Measurements from ENCODE around the gene MYO18B. TPM values are rescaled to one million over a fixed set of nuclear protein-coding genes. Genes with fewer than 3 reads are reported as not detected.

MYO18B gene
- total RNA-seq, 2 experiments from 2014 or later, result 1.6 to 1.8 TPM

DNA sequence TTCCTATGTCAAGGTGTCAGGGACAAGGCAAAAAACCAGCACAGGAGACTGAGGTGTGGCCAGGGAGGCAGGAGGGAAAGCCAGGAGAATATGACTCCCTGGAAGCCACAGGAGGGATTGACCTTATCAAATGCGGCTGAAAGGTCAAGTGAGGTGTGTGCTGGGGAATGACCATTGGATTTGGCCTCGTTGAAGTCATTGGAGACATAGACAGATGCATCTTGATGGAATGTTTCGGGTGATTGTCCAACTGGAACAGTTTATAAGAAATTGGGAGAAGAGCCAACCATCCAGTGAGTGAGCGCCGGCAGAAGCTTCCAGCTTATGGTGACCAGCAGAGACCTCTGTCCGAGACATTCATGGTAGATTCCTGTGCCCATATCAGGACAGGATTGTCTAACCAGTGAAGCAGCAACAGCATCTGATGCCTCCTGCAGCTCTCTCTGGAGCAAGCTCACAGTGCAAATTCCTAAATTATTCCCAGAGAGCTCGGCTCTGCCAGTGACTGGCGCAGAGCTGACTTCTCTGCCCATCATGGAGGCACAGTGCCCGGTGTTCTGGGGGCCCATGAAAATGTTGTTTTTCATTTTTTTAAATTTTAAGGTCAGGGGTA lies 95.4 kb downstream of the MYO18B start:
- DNase-seq, result no peak
- H3K9me3 Mint-ChIP-seq, result no peaks in the 10 kb centered on the region

DNA sequence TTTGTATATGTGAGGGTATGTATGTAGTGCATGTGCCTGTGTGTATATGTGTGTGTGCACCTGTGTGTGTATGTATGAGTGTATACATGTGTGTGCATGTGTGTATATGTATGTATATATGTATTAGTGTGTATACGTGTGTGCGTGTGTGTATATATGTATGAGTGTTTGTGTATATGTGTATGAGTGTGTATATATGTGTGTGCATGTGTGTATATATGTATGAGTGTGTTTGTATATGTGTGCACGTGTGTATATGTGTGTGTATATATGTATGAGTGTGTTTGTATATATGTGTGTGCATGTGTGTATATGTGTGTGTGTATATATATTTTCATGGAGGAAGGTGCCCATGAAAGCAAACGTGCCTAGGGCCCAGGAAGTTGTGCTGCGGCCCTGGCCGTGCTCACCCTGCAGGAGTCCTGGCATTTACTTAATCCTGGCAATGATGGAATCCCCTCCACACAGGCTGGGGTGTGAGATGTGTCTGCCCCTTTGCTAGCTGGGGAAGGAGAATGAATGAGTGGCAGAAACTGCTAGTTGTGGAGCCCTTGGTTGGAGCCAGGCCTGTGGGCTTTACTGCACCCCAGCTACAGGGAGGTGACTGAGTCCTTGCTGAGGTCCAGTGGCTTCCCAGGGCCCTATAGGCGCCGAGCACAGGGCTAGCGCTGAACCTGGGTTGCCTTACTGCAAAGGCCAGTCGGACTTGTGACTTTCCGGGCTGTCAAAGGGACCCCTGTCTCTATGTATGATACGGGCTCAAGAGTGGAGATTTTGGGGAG lies 97.2 kb downstream of the MYO18B start:
- intact Hi-C loops (cut with micrococcal nuclease), result no loop called here
- DNase-seq (no peak), ATAC-seq (no peak)
- Mint-ChIP-seq H3K4me1 (ENCODE audit: low read depth) (no peaks in the 10 kb centered on the region), H3K9me3 (no peaks in the 10 kb centered on the region), H3K27ac (no peak overlapping the region), H3K36me3 (ENCODE audit: low read depth) (no peaks in the 10 kb centered on the region), H3K4me3 (no peak overlapping the region), H3K27me3 (peaks cover 2% of the 10 kb centered on the region)
- CTCF ChIA-PET, result no interaction called here
- POLR2A ChIA-PET, result no interaction called here
- TF ChIP-seq, protein P1, sequence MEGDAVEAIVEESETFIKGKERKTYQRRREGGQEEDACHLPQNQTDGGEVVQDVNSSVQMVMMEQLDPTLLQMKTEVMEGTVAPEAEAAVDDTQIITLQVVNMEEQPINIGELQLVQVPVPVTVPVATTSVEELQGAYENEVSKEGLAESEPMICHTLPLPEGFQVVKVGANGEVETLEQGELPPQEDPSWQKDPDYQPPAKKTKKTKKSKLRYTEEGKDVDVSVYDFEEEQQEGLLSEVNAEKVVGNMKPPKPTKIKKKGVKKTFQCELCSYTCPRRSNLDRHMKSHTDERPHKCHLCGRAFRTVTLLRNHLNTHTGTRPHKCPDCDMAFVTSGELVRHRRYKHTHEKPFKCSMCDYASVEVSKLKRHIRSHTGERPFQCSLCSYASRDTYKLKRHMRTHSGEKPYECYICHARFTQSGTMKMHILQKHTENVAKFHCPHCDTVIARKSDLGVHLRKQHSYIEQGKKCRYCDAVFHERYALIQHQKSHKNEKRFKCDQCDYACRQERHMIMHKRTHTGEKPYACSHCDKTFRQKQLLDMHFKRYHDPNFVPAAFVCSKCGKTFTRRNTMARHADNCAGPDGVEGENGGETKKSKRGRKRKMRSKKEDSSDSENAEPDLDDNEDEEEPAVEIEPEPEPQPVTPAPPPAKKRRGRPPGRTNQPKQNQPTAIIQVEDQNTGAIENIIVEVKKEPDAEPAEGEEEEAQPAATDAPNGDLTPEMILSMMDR (IDR thresholded peaks at IDR 0.05), result no peak

More for the DNA sequence above, 95.4 kb downstream of the MYO18B start:
- H3K4me3 Mint-ChIP-seq, result no peak overlapping the region
- ChIA-PET POLR2A (no interaction called here), CTCF (no interaction called here)
- ATAC-seq, result no peak
- peaks cover 2% of the 10 kb centered on the region for H3K27me3 Mint-ChIP-seq
- H3K4me1 Mint-ChIP-seq (ENCODE audit: low read depth), result no peaks in the 10 kb centered on the region
- intact Hi-C loops (cut with micrococcal nuclease), result no loop called here
- H3K36me3 Mint-ChIP-seq (ENCODE audit: low read depth), result no peaks in the 10 kb centered on the region
- H3K27ac Mint-ChIP-seq, result no peak overlapping the region
- TF ChIP-seq, protein P1 (IDR thresholded peaks at IDR 0.05), result no peak

DNA sequence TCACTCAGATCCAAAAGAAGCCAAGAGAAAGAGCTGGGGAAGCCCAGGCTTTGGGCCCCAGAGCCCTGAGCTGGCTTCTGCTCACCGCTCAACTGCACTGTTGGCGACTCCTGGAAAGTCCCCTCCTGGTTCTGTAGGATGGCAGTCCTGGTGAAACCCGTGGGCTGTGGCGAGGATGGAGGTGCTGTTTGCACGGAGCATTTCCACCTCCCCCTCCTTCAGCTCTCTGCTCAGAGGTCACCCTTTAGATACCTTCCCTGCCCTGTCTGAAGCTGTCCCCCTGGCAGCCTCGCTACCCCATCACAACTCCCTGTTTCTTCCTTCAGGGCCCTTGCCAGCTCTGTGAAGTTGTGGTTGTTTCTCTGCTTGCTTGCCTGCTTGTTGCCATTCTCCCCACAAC lies 97.8 kb downstream of the MYO18B start:
- Mint-ChIP-seq H3K9me3 (no peaks in the 10 kb centered on the region), H3K4me1 (ENCODE audit: low read depth) (no peaks in the 10 kb centered on the region), H3K36me3 (ENCODE audit: low read depth) (no peaks in the 10 kb centered on the region), H3K4me3 (no peak overlapping the region), H3K27ac (no peak overlapping the region), H3K27me3 (peaks cover 2% of the 10 kb centered on the region)
- DNase-seq (no peak), ATAC-seq (no peak)
- ChIA-PET CTCF (no interaction called here), POLR2A (interaction anchor here (1.1 kb wide), 1 partner anchor 11 kb away, joined by 3 read pairs; no protein-coding TSS in a partner anchor)
- TF ChIP-seq, protein P1 (IDR thresholded peaks at IDR 0.05), result no peak
- intact Hi-C loops (cut with micrococcal nuclease), result no loop called here

DNA sequence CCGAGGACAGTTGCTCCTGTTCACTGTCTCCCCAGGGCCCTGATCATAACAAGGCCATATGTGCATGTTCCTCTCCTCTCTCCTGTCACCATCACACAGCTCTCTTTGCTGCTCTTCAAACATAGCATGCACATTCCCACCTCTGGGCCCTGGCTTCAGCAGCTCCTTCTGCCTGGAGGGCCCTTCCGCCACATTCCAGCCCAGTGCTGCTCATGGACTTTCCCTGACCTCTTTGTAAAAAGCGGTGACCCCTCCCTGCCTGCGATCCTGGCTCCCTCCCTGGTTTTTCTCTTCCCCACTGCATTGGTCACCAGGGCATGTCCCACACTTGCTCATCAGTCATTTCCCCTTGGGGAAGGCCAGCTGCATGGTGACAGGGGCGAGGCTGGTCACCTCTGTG lies 98.2 kb downstream of the MYO18B start:
- DNase-seq (no peak), ATAC-seq (no peak)
- TF ChIP-seq, protein P1 (IDR thresholded peaks at IDR 0.05), result no peak
- POLR2A ChIA-PET, result interaction anchor here (1.1 kb wide), 1 partner anchor 12 kb away, joined by 3 read pairs; no protein-coding TSS in a partner anchor
- H3K4me3 Mint-ChIP-seq, result no peak overlapping the region
- H3K27me3 Mint-ChIP-seq, result peaks cover 2% of the 10 kb centered on the region
- H3K9me3 Mint-ChIP-seq, result no peaks in the 10 kb centered on the region
- no peaks in the 10 kb centered on the region for H3K4me1 Mint-ChIP-seq (ENCODE audit: low read depth)
- CTCF ChIA-PET, result no interaction called here
- H3K27ac Mint-ChIP-seq, result no peak overlapping the region
- H3K36me3 Mint-ChIP-seq (ENCODE audit: low read depth), result no peaks in the 10 kb centered on the region
- intact Hi-C loops (cut with micrococcal nuclease), result no loop called here

DNA sequence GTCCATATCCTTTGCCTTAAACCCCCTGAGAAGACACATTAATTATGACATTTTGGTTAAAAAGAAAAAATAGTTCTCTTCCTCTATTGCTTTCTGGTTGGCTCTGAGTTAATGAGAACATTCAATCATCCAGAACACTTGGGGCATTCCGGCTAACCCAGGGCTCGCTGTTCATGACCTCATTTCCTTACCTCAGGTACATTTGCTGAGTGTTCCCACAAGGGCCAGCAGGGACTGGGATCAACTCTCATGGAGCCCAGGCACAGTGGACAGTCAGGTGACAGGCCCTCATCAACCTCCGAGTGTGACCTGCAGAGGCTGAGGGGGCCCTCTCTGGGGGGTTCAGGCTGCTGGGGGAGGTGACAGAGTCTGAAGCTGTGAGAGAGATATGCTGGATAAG lies 98.9 kb downstream of the MYO18B start:
- ChIA-PET CTCF (no interaction called here), POLR2A (no interaction called here)
- TF ChIP-seq, protein P1 (IDR thresholded peaks at IDR 0.05), result no peak
- DNase-seq (no peak), ATAC-seq (no peak)
- Mint-ChIP-seq H3K27me3 (peaks cover 2% of the 10 kb centered on the region), H3K9me3 (no peaks in the 10 kb centered on the region), H3K4me1 (ENCODE audit: low read depth) (no peaks in the 10 kb centered on the region), H3K36me3 (ENCODE audit: low read depth) (no peaks in the 10 kb centered on the region), H3K27ac (no peak overlapping the region), H3K4me3 (no peak overlapping the region)
- intact Hi-C loops (cut with micrococcal nuclease), result no loop called here
